GM19240 (cell line): ENCODE measurements around the gene S1PR3.

Experiments used
- DNase-seq: peaks from one replicate; pipeline ENCODE4 v3.0.0; 2011; ENCODE audit warnings: low spot score; ENCODE audit not compliant: insufficient read length

S1PR3 gene

GRCh38 chr9:89036383-89036782, 45.1 kb downstream of the S1PR3 start:
- no peak for DNase-seq

- no peak for DNase-seq
These were observed 45.6 kb downstream of the S1PR3 start for GRCh38 chr9:89036891-89037290.

- no peak for DNase-seq
These were observed 46.1 kb downstream of the S1PR3 start for GRCh38 chr9:89037346-89037745.

- DNase-seq = no peak
These were observed 46.6 kb downstream of the S1PR3 start for GRCh38 chr9:89037891-89038290.

GRCh38 chr9:89038382-89039103, 47.3 kb downstream of the S1PR3 start:
- no peak for DNase-seq

- DNase-seq = no peak
These were observed 47.8 kb downstream of the S1PR3 start for GRCh38 chr9:89039104-89039465.

- no peak for DNase-seq
These were observed 48.4 kb downstream of the S1PR3 start for GRCh38 chr9:89039664-89040063.

GRCh38 chr9:89042984-89043383, 51.7 kb downstream of the S1PR3 start:
- no peak for DNase-seq

GRCh38 chr9:89044104-89044503, 52.8 kb downstream of the S1PR3 start:
- DNase-seq = no peak

GRCh38 chr9:89044881-89045280, 53.6 kb downstream of the S1PR3 start:
- no peak for DNase-seq

GRCh38 chr9:89046832-89047231, 55.6 kb downstream of the S1PR3 start:
- no peak for DNase-seq

- no peak for DNase-seq
These were observed 56.4 kb downstream of the S1PR3 start for GRCh38 chr9:89047667-89048066.

- DNase-seq = no peak
These were observed 57.3 kb downstream of the S1PR3 start for GRCh38 chr9:89048616-89049015.

- DNase-seq = no peak
These were observed 58.4 kb downstream of the S1PR3 start for GRCh38 chr9:89049646-89050045.

GRCh38 chr9:89051421-89052025, 60.3 kb downstream of the S1PR3 start:
- DNase-seq = no peak

GRCh38 chr9:89052470-89053097, 61.3 kb downstream of the S1PR3 start:
- no peak for DNase-seq

GRCh38 chr9:89053301-89053700, 62.0 kb downstream of the S1PR3 start:
- DNase-seq = no peak
